ENCODE measurements around the gene NFATC1. TPM values are rescaled to one million over a fixed set of nuclear protein-coding genes. Genes with fewer than 3 reads are reported as not detected.
A peak's percentile ranks its signal among the peaks of the same experiment; 100 is the strongest.

The NFATC1 gene
- total and polyA plus RNA-seq, 9 donors: 8.4 to 28.3 (median 12.2) TPM

DNA sequence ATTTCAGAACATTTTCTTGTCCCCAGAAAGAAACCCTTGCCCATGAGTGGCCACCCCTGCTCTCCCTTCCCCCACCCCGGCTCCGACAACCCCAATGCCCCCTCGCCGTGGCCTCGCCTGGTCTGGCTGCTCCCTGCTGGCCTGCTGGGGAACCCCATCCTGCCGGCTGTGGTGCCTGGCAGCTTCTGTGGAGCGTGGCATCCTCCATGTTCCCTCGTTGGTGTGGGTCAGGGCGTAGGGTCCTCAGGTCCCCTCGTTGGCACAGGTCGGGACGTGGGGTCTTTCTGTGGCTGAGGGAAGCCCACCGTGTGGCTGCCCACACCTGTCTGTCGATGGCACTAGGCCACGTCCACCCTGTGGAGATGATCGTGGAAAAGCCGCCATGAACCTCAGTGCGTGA is 61.9 kb downstream of the NFATC1 start:
- Histone ChIP-seq H3K9me3 (no peaks in the 10 kb centered on the region), H3K27me3 (no peaks in the 10 kb centered on the region), H3K4me1 (ENCODE audit: insufficient read depth) (peaks cover 7% of the 10 kb centered on the region), H3K4me3 (no peak overlapping the region), H3K27ac (no peak overlapping the region), H3K36me3 (no peaks in the 10 kb centered on the region)
- intact Hi-C loops (cut with DNase I): no loop called here
- TF ChIP-seq EP300 (IDR thresholded peaks at IDR 0.05) (no peak), POLR2A (IDR thresholded peaks at IDR 0.05) (no peak)
- TF ChIP-seq, protein P1, sequence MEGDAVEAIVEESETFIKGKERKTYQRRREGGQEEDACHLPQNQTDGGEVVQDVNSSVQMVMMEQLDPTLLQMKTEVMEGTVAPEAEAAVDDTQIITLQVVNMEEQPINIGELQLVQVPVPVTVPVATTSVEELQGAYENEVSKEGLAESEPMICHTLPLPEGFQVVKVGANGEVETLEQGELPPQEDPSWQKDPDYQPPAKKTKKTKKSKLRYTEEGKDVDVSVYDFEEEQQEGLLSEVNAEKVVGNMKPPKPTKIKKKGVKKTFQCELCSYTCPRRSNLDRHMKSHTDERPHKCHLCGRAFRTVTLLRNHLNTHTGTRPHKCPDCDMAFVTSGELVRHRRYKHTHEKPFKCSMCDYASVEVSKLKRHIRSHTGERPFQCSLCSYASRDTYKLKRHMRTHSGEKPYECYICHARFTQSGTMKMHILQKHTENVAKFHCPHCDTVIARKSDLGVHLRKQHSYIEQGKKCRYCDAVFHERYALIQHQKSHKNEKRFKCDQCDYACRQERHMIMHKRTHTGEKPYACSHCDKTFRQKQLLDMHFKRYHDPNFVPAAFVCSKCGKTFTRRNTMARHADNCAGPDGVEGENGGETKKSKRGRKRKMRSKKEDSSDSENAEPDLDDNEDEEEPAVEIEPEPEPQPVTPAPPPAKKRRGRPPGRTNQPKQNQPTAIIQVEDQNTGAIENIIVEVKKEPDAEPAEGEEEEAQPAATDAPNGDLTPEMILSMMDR (IDR thresholded peaks at IDR 0.05): no peak
- DNase-seq: peak in 3 of 5 donors; percentile 17 to 50 (median 48)
- 89 to 94% (median 89%) methylated on average over 13 to 18 of the region's 18 CpGs for WGBS, 3 donors

DNA sequence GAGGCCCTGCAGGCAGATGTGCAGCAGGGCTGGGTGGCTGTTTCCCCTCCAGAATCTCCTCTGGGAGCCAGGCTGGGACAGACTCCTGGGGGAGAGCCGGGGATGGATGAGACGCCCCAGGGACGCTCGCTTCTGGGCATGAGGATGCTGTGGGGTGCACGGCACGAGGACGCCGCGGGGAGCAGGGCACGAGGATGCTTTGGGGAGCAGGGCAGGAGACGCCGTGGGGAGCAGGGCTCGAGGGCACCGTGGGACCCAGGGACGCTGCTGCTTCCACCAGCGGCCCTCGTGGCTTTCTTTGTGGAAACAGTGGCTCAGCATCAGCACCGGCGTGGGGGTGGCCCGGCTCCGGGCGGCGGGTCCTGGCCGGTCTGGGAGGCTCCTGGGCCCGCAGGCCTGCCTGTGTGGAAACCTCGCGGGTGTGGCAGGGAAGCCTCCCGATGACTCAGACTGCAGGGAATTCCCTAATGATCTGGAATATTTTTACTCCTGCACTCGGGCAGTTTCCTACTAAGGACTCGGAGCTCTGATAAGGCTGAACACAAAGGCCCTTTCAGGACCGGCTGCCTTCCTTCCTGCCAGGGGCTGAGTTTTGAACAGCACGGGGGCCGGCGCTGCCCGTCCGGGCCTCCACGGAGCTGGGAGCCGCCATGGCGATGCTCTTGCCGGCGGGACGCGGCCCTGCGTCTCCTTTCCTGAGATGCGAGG is 62.6 kb downstream of the NFATC1 start:
- peak overlapping the region in 1 of 2 donors; percentile 60 for H3K27ac ChIP-seq
- DNase-seq: peak; percentile 70 to 86 (median 80)
- no peak overlapping the region for H3K4me3 ChIP-seq
- H3K36me3 ChIP-seq: no peaks in the 10 kb centered on the region
- intact Hi-C loops (cut with DNase I): no loop called here
- H3K27me3 ChIP-seq: no peaks in the 10 kb centered on the region
- WGBS, 3 donors: 24 to 26% (median 26%) methylated on average over 43 to 45 of the region's 45 CpGs
- H3K4me1 ChIP-seq (ENCODE audit: insufficient read depth): peaks cover 7% of the 10 kb centered on the region
- no peaks in the 10 kb centered on the region for H3K9me3 ChIP-seq
- TF ChIP-seq, protein P1 (IDR thresholded peaks at IDR 0.05): no peak
- no peak for TF ChIP-seq POLR2A (IDR thresholded peaks at IDR 0.05)
- TF ChIP-seq EP300 (IDR thresholded peaks at IDR 0.05): no peak

DNA sequence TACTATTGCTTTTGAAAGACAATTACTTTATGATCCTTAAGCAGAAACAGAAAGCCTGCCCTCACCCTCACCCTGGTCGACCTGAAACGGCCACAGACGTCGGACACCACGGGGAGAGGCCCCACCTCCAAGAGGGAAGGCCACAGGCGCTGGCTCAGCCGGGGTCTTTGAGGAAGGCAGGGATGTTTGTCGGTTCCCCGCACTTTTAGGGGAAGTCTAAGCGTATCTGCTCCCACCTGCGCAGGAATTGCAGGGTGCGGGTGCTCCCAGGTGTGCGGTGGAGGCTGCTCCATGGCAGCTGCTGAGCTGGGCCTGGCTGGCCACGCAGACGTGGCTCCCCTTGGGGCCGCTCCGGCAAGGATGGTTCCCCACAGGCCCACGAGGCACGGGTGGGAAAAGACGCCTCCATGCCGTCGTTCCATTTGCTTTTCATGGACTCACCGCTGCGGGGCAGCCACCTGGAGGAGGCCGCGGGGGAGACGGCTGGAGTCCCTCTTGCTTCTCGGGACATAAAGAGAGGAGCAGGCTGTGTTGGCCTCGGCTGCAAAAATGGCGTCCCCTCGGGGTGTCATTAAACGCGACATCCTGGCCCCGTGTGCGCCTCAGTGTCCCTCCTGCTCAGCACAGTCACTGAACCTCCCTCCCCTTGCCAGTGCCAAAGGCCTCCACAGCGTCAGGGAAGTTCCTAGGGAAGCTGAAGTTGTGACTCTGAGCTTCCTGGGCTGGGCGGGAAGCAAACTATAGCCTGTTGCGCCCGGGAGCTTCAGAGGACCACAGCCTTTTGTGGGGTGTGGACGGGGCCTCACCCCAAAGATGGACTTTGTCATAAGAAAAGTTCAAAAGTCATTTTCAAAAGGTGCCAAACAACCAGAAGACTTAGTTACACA is 63.4 kb downstream of the NFATC1 start:
- TF ChIP-seq, protein P1 (IDR thresholded peaks at IDR 0.05): no peak
- TF ChIP-seq POLR2A (IDR thresholded peaks at IDR 0.05) (no peak), EP300 (IDR thresholded peaks at IDR 0.05) (no peak)
- DNase-seq: no peak
- WGBS, 3 donors: 81 to 84% (median 82%) methylated on average over 40 of the region's 40 CpGs
- Histone ChIP-seq H3K9me3 (no peaks in the 10 kb centered on the region), H3K27me3 (no peaks in the 10 kb centered on the region), H3K27ac (peak overlapping the region in 1 of 2 donors; percentile 60), H3K4me1 (ENCODE audit: insufficient read depth) (peaks cover 7% of the 10 kb centered on the region), H3K36me3 (no peaks in the 10 kb centered on the region), H3K4me3 (no peak overlapping the region)
- intact Hi-C loops (cut with DNase I): no loop called here

DNA sequence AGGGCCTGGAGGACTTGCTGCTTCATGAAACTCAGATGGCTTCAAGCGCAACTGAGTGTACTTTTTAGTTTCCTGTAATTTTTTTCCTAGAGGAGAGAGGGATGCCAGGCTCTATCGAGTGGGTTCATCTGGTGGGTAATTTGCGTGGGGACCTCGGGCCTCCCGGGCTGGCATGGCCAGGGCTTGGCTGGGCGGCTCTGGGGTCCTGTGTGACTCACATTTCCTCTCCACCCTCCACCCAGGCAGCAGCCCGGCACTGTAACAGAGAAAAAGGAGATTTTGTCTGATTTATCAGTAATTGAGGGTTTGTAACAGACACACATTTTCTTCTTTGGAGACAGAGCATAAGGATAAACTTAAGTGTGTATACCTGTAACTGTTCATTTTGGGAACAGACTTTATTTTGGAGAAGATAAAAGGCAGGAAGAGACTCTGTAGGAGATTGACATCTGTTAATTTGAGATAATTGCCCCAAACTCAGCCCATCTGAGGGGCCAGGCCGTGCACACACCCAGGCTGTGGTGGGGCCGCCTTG is 64.3 kb downstream of the NFATC1 start:
- Histone ChIP-seq H3K9me3 (no peaks in the 10 kb centered on the region), H3K27me3 (no peaks in the 10 kb centered on the region), H3K4me1 (ENCODE audit: insufficient read depth) (peaks cover 7% of the 10 kb centered on the region), H3K36me3 (no peaks in the 10 kb centered on the region), H3K27ac (no peak overlapping the region), H3K4me3 (no peak overlapping the region)
- TF ChIP-seq EP300 (IDR thresholded peaks at IDR 0.05) (no peak), POLR2A (IDR thresholded peaks at IDR 0.05) (no peak)
- TF ChIP-seq, protein P1 (IDR thresholded peaks at IDR 0.05): no peak
- 63 to 85% (median 80%) methylated on average over 9 of the region's 9 CpGs for whole genome bisulfite sequencing, 3 donors
- no peak for DNase-seq
- intact Hi-C loops (cut with DNase I): no loop called here

Measured in ovary (tissue), 9 donors.